Fibroblast of the conjunctiva (primary cell): ENCODE results near the gene SWT1.

ENCODE experiments used
- DNase-seq: peaks from one replicate; pipeline ENCODE4 v3.0.0-alpha.2; 2010; ENCODE audit warnings: low read depth

SWT1 gene, protein sequence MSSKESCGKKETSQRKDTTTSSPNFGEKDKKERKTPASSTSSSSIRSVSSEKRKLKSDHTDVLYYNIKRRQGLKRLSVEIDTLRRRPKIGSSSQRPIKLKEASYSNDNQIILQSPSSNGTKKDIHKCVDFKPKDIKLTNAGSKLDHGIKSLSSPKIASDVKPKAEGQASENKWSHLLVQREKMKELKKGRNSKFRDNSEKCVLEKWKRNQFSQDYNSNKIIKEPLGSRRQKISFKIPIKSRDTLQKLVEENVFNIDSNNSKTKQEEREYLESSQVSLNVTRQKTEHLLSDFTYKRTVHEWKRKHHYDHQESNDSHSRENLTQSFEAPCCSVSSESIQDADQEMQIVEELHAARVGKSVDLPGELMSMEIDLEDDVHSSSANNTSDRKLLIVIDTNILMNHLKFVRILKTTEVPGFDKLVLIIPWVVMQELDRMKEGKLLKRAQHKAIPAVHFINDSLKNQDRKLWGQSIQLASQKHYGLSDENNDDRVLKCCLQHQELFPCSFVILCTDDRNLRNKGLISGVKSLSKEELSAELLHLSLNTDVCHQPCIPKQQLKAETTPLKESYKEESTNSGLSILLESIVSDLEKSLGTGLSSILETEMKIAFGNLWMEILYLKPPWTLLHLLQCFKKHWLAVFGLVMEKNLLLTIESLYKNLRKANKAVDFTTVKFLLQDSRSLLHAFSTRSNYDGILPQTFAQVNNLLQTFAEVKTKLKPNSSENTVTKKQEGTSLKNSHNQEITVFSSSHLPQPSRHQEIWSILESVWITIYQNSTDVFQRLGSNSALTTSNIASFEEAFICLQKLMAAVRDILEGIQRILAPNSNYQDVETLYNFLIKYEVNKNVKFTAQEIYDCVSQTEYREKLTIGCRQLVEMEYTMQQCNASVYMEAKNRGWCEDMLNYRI

DNA sequence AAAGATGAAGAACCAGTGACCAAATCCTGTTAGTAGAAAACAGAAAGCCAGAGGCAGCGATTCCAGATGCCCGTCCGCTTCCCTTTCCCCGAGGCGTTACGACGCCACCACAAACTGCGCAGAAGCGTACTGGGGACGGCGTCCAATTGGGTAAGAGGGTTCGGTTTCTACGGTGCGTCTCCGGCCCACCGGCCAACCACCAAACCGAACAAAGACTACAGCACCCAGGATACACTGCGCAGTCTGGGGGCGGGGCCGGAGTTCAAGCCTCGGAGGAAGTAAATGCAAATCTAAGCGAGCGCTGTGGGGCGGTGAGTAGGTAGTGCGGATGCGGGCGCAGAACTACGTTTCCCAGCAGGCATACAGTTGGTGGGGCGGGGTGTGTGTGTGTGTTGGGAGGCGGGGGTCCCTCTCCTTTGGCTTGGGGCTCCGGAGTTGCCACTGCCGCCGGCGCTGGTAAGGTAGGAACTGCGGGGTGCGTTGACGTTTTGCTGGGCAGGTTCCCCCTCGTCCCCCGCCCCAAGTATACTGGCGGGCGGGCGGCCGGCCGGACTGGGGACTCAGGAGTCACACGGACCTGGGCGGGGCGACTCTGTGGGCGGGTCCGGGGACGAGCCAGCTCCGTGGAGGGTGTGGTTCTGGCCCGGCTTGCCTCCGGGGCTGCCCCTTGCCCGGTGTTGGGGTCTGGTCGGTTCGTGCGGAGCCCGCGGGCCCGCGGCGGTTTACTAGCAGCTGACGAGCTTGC, at the start of gene SWT1, which contains the start of gene TRMT1L:
Gene SWT1 (plus strand): TSS at position 314 of the 745 bp plus-strand sequence. CDS start 3,675 bp downstream, outside the sequence.
Gene TRMT1L (minus strand): TSS at position 100 of the 745 bp plus-strand sequence. CDS start 241 bp downstream, outside the sequence.
- DNase-seq = peak; percentile 98

DNA sequence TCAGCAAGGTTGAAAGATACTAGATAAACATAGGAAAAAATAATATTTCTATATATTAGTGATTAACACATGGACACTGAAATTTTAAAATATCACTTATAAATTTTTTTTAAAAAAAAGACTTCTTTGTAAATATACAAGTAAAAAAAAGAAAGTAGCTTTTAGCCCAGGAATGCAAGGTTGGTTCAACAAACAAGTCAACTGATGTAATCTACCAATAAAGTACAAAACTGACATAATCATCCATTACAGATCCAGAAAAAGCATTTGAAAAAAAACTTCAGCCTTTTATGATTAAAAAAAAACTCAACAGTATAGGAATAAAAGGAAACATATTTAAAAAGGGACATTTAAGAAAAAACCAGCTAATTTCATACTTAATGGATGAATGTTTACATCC, 48.6 kb upstream of the SWT1 start:
- no peak for DNase-seq

GRCh38 chr1:185110145-185110544, 46.8 kb upstream of the SWT1 start:
- no peak for DNase-seq

- no peak for DNase-seq
Observed at GRCh38 chr1:185111873-185112272, 45.1 kb upstream of the SWT1 start.

GRCh38 chr1:185112356-185112755, 44.6 kb upstream of the SWT1 start:
- no peak for DNase-seq

DNA sequence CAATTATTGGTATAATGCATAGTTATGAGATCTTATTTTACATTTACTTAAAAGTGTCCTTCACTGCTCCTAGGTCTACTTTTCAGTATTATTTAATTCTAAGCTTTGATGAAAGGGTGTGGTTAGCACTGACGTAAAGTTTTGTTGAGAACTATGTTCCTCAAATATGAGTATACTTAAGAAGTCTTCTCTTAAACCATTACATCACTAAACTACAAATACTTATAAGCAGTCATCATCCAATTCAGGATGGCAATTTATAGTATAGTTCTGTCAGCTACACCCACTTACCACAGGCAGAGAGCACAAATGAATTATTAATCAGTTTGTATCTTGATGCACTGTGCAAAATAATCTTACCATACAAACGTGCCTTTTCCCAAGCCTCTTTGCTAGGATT, 27.3 kb upstream of the SWT1 start:
- no peak for DNase-seq

- DNase-seq = no peak
Observed at GRCh38 chr1:185132534-185132933, 24.4 kb upstream of the SWT1 start.

GRCh38 chr1:185137896-185138545, 18.9 kb upstream of the SWT1 start:
- no peak for DNase-seq

- no peak for DNase-seq
Observed at GRCh38 chr1:185139246-185139645, 17.7 kb upstream of the SWT1 start.

- DNase-seq = no peak
Observed at GRCh38 chr1:185144233-185144632, 12.7 kb upstream of the SWT1 start.

- DNase-seq = no peak
Observed at GRCh38 chr1:185151215-185151614, 5.8 kb upstream of the SWT1 start.

GRCh38 chr1:185152187-185152767, 4.7 kb upstream of the SWT1 start:
- DNase-seq = peak; percentile 27

DNA sequence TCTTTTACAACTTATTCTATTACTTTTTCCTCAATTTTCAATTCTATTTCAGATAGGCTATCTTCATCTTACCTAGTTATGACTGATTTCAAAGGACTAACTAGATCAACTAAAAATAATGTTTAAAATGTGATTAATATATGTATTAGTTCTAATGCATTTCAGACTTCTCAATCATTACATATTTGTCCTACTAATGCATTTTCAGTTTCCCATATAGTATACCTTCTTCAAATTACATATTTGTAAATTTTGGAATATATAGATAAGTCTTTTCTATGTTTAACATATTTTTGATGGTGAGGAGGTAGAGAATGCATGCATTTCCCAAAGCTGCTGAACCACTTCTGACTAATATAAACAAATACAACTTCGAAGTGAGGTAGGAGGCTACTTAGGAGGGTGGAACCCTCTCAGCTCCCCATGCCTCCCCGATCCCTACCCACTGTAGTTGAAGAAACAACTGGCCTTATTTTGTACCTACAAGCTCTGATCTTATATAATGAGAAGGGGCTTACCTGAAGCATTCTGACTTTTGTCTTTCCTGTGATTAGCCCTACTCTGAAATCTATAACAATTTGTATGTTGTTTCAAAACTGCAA, 2.0 kb upstream of the SWT1 start:
- DNase-seq = no peak

DNA sequence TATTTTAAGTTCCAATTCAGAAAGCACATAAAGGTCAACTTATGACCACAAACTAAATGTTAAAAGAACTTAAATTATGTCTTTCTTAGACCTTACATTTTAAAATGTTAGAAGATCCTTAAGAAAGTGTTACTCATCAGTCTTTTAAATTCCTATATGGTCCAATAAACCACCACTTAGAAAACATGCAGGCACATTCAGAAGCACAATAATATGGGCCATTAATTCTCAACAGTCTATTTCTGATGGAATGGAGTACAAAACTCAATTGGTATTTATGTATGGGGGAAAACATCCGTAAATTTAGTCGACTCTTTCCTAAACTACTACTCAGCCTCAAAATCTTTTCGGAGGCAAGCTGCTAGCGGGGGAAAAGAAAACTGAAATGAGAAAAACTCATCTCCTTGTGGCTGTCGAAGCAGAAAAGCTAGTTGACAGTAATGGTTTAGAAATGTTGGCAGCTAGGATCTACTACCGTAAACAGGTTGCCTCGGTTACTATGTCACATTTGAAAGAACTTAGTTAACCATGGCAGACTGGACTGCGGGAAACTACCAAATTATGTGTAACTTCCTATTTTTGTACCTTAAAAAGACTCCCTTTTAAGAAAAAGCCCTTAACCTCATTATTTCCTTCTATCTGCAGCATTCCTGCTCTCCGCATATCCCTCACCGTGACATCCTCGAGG, 1.2 kb upstream of the SWT1 start:
- DNase-seq = peak; percentile 23

- DNase-seq = no peak
Observed at GRCh38 chr1:185156288-185156853, 596 bp upstream of the SWT1 start.

- DNase-seq = no peak
Observed at GRCh38 chr1:185157599-185158412, 839 bp downstream of the SWT1 start.

- DNase-seq = no peak
Observed at GRCh38 chr1:185158800-185159199, 1.8 kb downstream of the SWT1 start.

GRCh38 chr1:185159966-185160365, 3.0 kb downstream of the SWT1 start:
- no peak for DNase-seq

DNA sequence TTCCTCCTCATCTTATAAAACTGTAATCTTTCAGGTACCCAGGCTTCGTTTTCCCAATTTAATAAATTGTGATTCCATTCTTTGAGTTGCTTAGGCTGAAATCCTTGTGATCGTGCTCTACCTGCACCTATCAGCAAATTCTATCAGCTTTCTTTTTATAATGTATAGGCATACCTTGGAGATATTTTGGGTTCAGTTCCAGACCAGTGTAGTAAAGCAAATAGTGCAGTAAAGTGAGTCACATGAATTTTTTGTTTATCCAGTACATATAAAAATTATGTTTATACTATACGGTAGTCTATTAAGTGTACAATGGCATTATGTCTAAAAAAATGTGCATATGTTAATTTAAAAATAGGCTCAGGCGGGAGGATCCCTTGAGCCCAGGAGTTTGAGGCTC, 5.5 kb downstream of the SWT1 start:
- no peak for DNase-seq
